Measurements from ENCODE around the gene FBXO41.

FBXO41 gene

DNA sequence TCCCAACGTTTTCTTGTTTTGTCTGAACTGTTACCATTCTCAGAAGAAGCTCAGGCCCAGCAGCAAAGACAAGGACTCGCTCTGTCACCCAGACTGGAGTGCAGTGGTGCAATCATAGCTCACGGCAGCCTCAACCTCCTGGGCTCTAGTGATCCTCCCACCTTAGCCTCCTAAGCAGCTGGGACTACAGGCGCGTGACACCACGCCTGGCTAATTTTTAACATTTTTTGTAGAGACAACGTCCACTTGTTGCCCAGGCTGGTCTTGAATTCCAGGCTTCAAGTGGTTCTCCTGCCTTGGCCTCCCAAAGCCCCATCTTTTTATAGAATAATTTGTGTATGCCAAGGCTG lies 72.2 kb downstream of the FBXO41 start:
- FAIRE-seq (no peak), DNase-seq (ENCODE audit: insufficient read length, low spot score) (no peak)
- TF ChIP-seq POU2F2 (IDR thresholded peaks at IDR 0.05; ENCODE audit: low read depth, low read length) (no peak), SPI1 (IDR thresholded peaks at IDR 0.05; ENCODE audit: low read depth, low read length) (no peak), PAX5 (IDR thresholded peaks at IDR 0.05; ENCODE audit: insufficient read depth, low read length, severe bottlenecking) (no peak)

DNA sequence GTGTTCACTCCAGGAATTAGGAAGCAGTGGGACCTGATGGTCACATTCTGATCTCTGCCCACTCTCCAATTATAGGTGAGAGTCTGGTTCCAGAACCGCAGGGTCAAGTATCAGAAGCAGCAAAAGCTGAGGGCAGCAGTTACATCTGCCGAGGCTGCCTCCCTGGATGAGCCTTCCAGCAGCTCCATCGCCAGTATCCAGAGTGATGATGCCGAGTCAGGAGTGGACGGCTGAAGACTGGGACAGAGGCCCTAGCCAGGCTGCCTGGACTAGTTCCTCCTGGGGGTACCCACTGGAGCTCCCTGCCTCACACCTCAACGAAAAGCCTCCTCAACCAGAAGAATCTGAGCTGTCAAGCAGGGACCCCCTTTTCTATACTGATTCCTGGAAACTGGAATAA lies 73.6 kb downstream of the FBXO41 start:
- TF ChIP-seq TAF1 (IDR thresholded peaks at IDR 0.05; ENCODE audit: low read depth, low read length): no peak
- no peak for TF ChIP-seq POLR2AphosphoS5 (IDR thresholded peaks at IDR 0.05; ENCODE audit: low read depth, low read length)
- TF ChIP-seq POLR2A (IDR thresholded peaks at IDR 0.05; ENCODE audit: low read depth, low read length): no peak
- no peak for TF ChIP-seq PAX5 (IDR thresholded peaks at IDR 0.05; ENCODE audit: insufficient read depth, low read length, severe bottlenecking)
- no peak for TF ChIP-seq POU2F2 (IDR thresholded peaks at IDR 0.05; ENCODE audit: low read depth, low read length)
- no peak for TF ChIP-seq SPI1 (IDR thresholded peaks at IDR 0.05; ENCODE audit: low read depth, low read length)
- DNase-seq (ENCODE audit: insufficient read length, low spot score): no peak
- no peak for FAIRE-seq

DNA sequence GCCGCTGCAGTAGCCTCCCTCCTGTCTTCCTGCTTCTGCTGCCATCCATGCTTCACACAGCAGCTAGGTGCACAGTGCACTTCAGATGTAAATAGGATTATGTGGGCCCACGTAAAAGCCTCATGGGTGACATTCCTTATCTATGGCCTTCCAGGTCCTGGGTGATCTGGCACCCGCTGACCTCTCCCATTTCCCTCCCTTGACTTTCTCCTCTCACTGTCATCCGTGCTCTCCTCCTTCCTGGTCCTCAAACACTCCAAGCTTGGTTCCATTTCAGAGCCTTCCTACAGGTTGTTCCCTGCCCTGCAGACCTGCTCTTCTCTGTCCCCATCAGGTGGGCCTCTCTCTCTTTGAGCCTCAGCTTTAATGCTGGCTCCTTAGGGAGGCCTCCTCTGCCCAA lies 74.3 kb downstream of the FBXO41 start:
- no peak for FAIRE-seq
- no peak for DNase-seq (ENCODE audit: insufficient read length, low spot score)
- TF ChIP-seq PAX5 (IDR thresholded peaks at IDR 0.05; ENCODE audit: insufficient read depth, low read length, severe bottlenecking) (no peak), TAF1 (IDR thresholded peaks at IDR 0.05; ENCODE audit: low read depth, low read length) (no peak), POLR2A (IDR thresholded peaks at IDR 0.05; ENCODE audit: low read depth, low read length) (no peak), SPI1 (IDR thresholded peaks at IDR 0.05; ENCODE audit: low read depth, low read length) (no peak), POLR2AphosphoS5 (IDR thresholded peaks at IDR 0.05; ENCODE audit: low read depth, low read length) (no peak), POU2F2 (IDR thresholded peaks at IDR 0.05; ENCODE audit: low read depth, low read length) (no peak)

DNA sequence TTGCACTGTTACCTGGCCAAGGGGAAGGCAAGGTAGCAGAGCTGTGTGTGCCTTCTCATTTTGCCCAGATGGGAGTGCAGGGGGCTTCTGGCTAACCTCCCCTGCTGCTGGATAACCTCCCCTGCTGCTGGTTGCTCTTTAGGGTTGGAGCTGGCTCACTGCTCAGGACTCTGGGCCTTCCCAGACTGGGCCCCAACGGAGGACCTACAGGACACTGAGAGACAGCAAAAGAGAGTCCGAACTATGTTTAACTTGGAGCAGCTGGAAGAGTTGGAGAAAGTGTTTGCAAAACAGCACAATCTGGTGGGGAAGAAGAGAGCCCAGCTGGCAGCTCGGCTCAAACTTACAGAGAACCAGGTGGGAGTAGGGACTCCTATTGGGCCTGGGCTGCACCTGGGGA lies 76.0 kb downstream of the FBXO41 start:
- DNase-seq (ENCODE audit: insufficient read length, low spot score) (no peak), FAIRE-seq (no peak)
- no peak for TF ChIP-seq POU2F2 (IDR thresholded peaks at IDR 0.05; ENCODE audit: low read depth, low read length)

DNA sequence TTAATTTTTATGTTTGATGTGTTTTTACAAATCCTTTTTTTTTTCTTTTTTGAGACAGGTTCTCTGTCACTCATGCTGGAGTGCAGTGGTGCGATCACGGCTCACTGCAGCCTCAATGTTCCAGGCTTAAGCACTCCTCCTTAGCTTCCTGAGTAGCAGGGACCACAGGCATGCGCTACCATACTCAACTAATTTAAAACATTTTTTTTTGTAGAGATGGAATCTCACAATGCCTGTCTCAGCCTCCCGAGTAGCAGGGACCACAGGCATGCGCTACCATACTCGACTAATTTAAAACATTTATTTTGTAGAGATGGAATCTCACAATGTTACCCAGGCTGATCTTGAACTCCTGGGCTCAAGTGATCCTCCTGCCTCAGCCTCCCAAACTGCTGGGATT lies 78.7 kb downstream of the FBXO41 start:
- FAIRE-seq (no peak), DNase-seq (ENCODE audit: insufficient read length, low spot score) (no peak)
- no peak for TF ChIP-seq POU2F2 (IDR thresholded peaks at IDR 0.05; ENCODE audit: low read depth, low read length)
- TF ChIP-seq POLR2A (IDR thresholded peaks at IDR 0.05; ENCODE audit: low read depth, low read length): no peak
- no peak for TF ChIP-seq PAX5 (IDR thresholded peaks at IDR 0.05; ENCODE audit: insufficient read depth, low read length, severe bottlenecking)
- no peak for TF ChIP-seq SPI1 (IDR thresholded peaks at IDR 0.05; ENCODE audit: low read depth, low read length)
- no peak for TF ChIP-seq TAF1 (IDR thresholded peaks at IDR 0.05; ENCODE audit: low read depth, low read length)
- no peak for TF ChIP-seq POLR2AphosphoS5 (IDR thresholded peaks at IDR 0.05; ENCODE audit: low read depth, low read length)

Measured in GM12891 (cell line).